Transverse colon (tissue), 3 donors: ENCODE data around the gene CFAP99.

Experiments used
- EP300 ChIP-seq: sonication (generic); formaldehyde crosslinking; IDR thresholded peaks from one replicate; pipeline ENCODE4 v1.6.1; 2017; ENCODE audit warnings: antibody characterized with exemption, low read depth
- POLR2A ChIP-seq: fragments of 450-650 bp; IDR thresholded peaks from one replicate; pipeline ENCODE4 v1.6.1; 2016; ENCODE audit warnings: antibody characterized with exemption, mild to moderate bottlenecking, moderate library complexity
- TF ChIP-seq, protein P1 (sequence below), 5 experiments: fragments of 200-600 bp in 3 of 5; fragments of 450-650 bp in 2 of 5; sonication (generic) in 3 of 5; IDR thresholded peaks; 1 replicate in 2 of 5; 2 replicates in 3 of 5; pipeline ENCODE4 v1.5.1; 2016 to 2017; ENCODE audit warnings: antibody characterized with exemption in 5 of 5, inconsistent platforms in 3 of 5, mild to moderate bottlenecking in 2 of 5, moderate library complexity in 1 of 5

DNA sequence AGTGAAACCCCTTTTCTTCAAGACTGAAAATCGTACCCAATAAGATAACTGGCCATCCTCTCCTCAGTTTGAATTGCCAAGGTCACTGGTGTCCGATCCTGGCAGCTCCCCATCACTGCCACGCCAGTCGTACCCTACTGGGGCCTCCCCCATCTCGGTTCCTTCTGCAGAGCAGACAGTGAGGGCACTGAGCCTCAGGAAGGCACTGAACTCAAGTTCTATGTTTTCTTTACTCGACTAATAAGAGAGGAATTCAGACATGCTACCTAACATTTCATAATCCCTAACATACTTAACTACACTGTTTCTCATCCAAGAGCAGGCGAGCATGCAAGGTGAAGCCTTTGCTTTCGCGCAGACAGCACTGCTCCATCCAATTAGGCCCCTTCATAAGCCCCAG lies 23.7 kb upstream of the CFAP99 start:
- TF ChIP-seq POLR2A (no peak), EP300 (no peak)
- TF ChIP-seq, protein P1, sequence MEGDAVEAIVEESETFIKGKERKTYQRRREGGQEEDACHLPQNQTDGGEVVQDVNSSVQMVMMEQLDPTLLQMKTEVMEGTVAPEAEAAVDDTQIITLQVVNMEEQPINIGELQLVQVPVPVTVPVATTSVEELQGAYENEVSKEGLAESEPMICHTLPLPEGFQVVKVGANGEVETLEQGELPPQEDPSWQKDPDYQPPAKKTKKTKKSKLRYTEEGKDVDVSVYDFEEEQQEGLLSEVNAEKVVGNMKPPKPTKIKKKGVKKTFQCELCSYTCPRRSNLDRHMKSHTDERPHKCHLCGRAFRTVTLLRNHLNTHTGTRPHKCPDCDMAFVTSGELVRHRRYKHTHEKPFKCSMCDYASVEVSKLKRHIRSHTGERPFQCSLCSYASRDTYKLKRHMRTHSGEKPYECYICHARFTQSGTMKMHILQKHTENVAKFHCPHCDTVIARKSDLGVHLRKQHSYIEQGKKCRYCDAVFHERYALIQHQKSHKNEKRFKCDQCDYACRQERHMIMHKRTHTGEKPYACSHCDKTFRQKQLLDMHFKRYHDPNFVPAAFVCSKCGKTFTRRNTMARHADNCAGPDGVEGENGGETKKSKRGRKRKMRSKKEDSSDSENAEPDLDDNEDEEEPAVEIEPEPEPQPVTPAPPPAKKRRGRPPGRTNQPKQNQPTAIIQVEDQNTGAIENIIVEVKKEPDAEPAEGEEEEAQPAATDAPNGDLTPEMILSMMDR (IDR thresholded peaks at IDR 0.05): no peak
